HTR-8/SVneo (cell line): ENCODE measurements around the gene SYCP3.

Experiments
- DNase-seq: peaks from one replicate; pipeline ENCODE4 v3.0.0; 2011; ENCODE audit warnings: low spot score, mixed read lengths; ENCODE audit not compliant: insufficient read length
- FAIRE-seq: peaks from 2 replicates; lab custom pipeline; 2011; peaks lifted over from hg19 to GRCh38; lab: Jason Lieb, UNC

Gene SYCP3

GRCh38 chr12:101738920-101739665 is at the start of gene SYCP3:
TSS of gene SYCP3 (minus strand) at chr12:101739462. CDS start at chr12:101737935, 1,527 bp downstream.
- FAIRE-seq (no peak), DNase-seq (no peak)

GRCh38 chr12:101785671-101786070 is 46.4 kb upstream of the SYCP3 start:
- DNase-seq (no peak), FAIRE-seq (no peak)

GRCh38 chr12:101784376-101784775 is 45.1 kb upstream of the SYCP3 start:
- DNase-seq (no peak), FAIRE-seq (no peak)

GRCh38 chr12:101783838-101784237 is 44.6 kb upstream of the SYCP3 start:
- DNase-seq (no peak), FAIRE-seq (no peak)

GRCh38 chr12:101783150-101783549 is 43.9 kb upstream of the SYCP3 start:
- DNase-seq = no peak
- FAIRE-seq = no peak

GRCh38 chr12:101782273-101782731 is 43.0 kb upstream of the SYCP3 start:
- FAIRE-seq = no peak
- DNase-seq = no peak

- DNase-seq = no peak
- no peak for FAIRE-seq
Observed at GRCh38 chr12:101781834-101782233, 42.6 kb upstream of the SYCP3 start.

- no peak for DNase-seq
- FAIRE-seq = no peak
Observed at GRCh38 chr12:101780599-101780998, 41.3 kb upstream of the SYCP3 start.

GRCh38 chr12:101779626-101780025 is 40.4 kb upstream of the SYCP3 start:
- DNase-seq = no peak
- no peak for FAIRE-seq

GRCh38 chr12:101779200-101779599 is 39.9 kb upstream of the SYCP3 start:
- DNase-seq = no peak
- FAIRE-seq = no peak

GRCh38 chr12:101777978-101778377 is 38.7 kb upstream of the SYCP3 start:
- DNase-seq (no peak), FAIRE-seq (no peak)

- DNase-seq = no peak
- no peak for FAIRE-seq
Observed at GRCh38 chr12:101777485-101777884, 38.2 kb upstream of the SYCP3 start.

GRCh38 chr12:101775816-101776215 is 36.6 kb upstream of the SYCP3 start:
- FAIRE-seq = no peak

GRCh38 chr12:101773650-101774162 is 34.4 kb upstream of the SYCP3 start:
- DNase-seq = peak; percentile 73

More at GRCh38 chr12:101775816-101776215, 36.6 kb upstream of the SYCP3 start:
- DNase-seq = no peak

GRCh38 chr12:101772012-101772775 is 32.9 kb upstream of the SYCP3 start:
- FAIRE-seq (no peak), DNase-seq (no peak)

More at GRCh38 chr12:101773650-101774162, 34.4 kb upstream of the SYCP3 start:
- no peak for FAIRE-seq

GRCh38 chr12:101769865-101770264 is 30.6 kb upstream of the SYCP3 start:
- DNase-seq = no peak
- no peak for FAIRE-seq

GRCh38 chr12:101768781-101769180 is 29.5 kb upstream of the SYCP3 start:
- FAIRE-seq = no peak
- no peak for DNase-seq

- DNase-seq (no peak), FAIRE-seq (no peak)
Observed at GRCh38 chr12:101767537-101767936, 28.3 kb upstream of the SYCP3 start.

- DNase-seq (no peak), FAIRE-seq (no peak)
Observed at GRCh38 chr12:101764051-101764792, 25.0 kb upstream of the SYCP3 start.

- no peak for DNase-seq
Observed at GRCh38 chr12:101763246-101763931, 24.1 kb upstream of the SYCP3 start.

More at GRCh38 chr12:101763246-101763931, 24.1 kb upstream of the SYCP3 start:
- no peak for FAIRE-seq
